Tibial nerve (tissue), 4 donors: ENCODE results near the gene CCDC120. TPM values are rescaled to one million over a fixed set of nuclear protein-coding genes. Genes with fewer than 3 reads are reported as not detected.

ENCODE experiments used
- DNase-seq, 2 donors: peaks; one replicate each; pipeline ENCODE4 v3.0.0-alpha.2; 2019; ENCODE audit warnings: low spot score in 2 of 2
- H3K27ac ChIP-seq, 4 donors: fragments of 200-600 bp; sonication (generic) in 3 of 4; one replicate each; pipeline ENCODE4 v1.5.1; 2017 to 2019; ENCODE audit warnings: mild to moderate bottlenecking in 1 of 4
- H3K27me3 ChIP-seq, 2 donors: fragments of 200-600 bp; sonication (generic) in 1 of 2; one replicate each; pipeline versions ENCODE4 v1.5.1 to v1.6.0; 2017 to 2019
- H3K36me3 ChIP-seq, 3 donors: fragments of 200-600 bp; sonication (generic); one replicate each; pipeline ENCODE4 v1.5.1; 2018 to 2019
- H3K4me1 ChIP-seq, 4 donors: fragments of 200-600 bp; sonication (generic) in 3 of 4; one replicate each; pipeline ENCODE4 v1.5.1; 2017 to 2019
- H3K4me3 ChIP-seq, 4 donors: fragments of 200-600 bp; sonication (generic) in 3 of 4; one replicate each; pipeline ENCODE4 v1.5.1; 2017 to 2019; ENCODE audit warnings: mild to moderate bottlenecking in 1 of 4, moderate library complexity in 1 of 4
- H3K9me3 ChIP-seq, 4 donors: fragments of 200-600 bp; sonication (generic) in 3 of 4; one replicate each; pipeline ENCODE4 v1.5.1; 2017 to 2019
- EP300 ChIP-seq, 2 donors: sonication (generic); formaldehyde crosslinking; IDR thresholded peaks; one replicate each; pipeline ENCODE4 v1.6.1; 2017; ENCODE audit warnings: antibody characterized with exemption in 2 of 2, mild to moderate bottlenecking in 1 of 2
- POLR2A ChIP-seq, 2 donors: fragments of 450-650 bp; IDR thresholded peaks; one replicate each; pipeline ENCODE4 v1.6.1; 2017; ENCODE audit warnings: antibody characterized with exemption in 2 of 2, mild to moderate bottlenecking in 2 of 2, moderate library complexity in 2 of 2
- WGBS, 2 donors: methylation state at CpG; one replicate each; pipeline ENCODE4 v1.1.5; 2018; 5-methylcytosine and 5-hydroxymethylcytosine counted together
- total RNA-seq, 4 donors: library from RNA; depleted of rRNA; stranded (reverse); fragments of >200 nt; gene quantifications; one replicate each; pipeline ENCODE4 v1.1.0, GENCODE V29; 2016
- TF ChIP-seq, protein P1 (sequence below), 5 experiments: fragments of 200-600 bp in 3 of 5; fragments of 450-650 bp in 2 of 5; sonication (generic) in 3 of 5; IDR thresholded peaks; one replicate each; pipeline ENCODE4 v1.5.1; 2016 to 2019; ENCODE audit warnings: antibody characterized with exemption in 5 of 5, mild to moderate bottlenecking in 3 of 5, moderate library complexity in 2 of 5

CCDC120 gene
- total RNA-seq, 4 donors from 2014 or later, result 4.1 to 6.6 (median 4.5) TPM

DNA sequence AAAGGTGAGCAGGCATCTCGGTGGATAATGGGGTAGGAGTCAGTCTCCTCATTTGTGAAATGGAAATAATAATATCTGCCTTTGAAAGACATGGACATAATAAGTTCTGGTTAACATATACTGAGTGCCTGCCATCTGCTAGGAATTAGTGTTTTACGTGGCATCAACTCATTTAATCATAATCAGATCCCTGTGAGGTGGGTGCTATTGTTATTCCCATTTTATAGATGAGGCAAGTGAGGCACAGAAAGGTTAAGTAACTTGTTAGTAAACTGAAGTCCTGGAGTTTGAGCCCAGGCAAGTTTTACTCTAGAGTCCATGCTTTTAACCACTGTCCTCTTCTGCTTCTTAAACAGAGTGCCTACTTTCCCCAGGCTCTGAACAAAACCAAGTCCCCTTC is 7.5 kb downstream of the CCDC120 start:
- Histone ChIP-seq H3K36me3 (peaks cover 0 to 35% (median 0%) of the 10 kb centered on the region in 3 donors), H3K9me3 (no peaks in the 10 kb centered on the region), H3K4me1 (no peaks in the 10 kb centered on the region), H3K27me3 (no peaks in the 10 kb centered on the region), H3K27ac (no peak overlapping the region), H3K4me3 (no peak overlapping the region)
- no peak for DNase-seq
- no peak for TF ChIP-seq POLR2A (IDR thresholded peaks at IDR 0.05)
- TF ChIP-seq EP300 (IDR thresholded peaks at IDR 0.05), result no peak
- TF ChIP-seq, protein P1, sequence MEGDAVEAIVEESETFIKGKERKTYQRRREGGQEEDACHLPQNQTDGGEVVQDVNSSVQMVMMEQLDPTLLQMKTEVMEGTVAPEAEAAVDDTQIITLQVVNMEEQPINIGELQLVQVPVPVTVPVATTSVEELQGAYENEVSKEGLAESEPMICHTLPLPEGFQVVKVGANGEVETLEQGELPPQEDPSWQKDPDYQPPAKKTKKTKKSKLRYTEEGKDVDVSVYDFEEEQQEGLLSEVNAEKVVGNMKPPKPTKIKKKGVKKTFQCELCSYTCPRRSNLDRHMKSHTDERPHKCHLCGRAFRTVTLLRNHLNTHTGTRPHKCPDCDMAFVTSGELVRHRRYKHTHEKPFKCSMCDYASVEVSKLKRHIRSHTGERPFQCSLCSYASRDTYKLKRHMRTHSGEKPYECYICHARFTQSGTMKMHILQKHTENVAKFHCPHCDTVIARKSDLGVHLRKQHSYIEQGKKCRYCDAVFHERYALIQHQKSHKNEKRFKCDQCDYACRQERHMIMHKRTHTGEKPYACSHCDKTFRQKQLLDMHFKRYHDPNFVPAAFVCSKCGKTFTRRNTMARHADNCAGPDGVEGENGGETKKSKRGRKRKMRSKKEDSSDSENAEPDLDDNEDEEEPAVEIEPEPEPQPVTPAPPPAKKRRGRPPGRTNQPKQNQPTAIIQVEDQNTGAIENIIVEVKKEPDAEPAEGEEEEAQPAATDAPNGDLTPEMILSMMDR (IDR thresholded peaks at IDR 0.05), result no peak
- WGBS, 2 donors, result 72 to 83% methylated on average over 2 of the region's 2 CpGs

DNA sequence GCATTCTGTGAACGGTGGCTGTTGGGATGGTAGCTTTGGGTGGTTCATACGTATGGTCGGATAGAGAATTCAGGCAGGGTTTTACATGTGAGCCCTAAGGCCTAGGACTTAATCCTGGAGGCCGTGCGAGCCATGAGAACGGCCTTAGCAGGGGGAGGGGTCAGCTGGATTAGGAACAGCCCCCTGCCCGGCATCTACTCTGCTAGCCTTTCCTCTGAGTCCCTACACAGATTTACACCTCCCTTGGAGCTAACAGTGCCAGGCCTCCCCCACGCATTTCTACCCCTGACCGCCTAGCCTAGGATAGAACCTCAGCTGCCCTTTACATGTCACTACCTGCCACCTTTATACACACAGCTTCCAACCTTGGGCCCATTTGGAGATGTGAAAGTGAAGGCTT is 7.9 kb downstream of the CCDC120 start:
- 86 to 87% methylated on average over 8 of the region's 9 CpGs for WGBS, 2 donors
- Histone ChIP-seq H3K36me3 (peaks cover 0 to 35% (median 0%) of the 10 kb centered on the region in 3 donors), H3K9me3 (no peaks in the 10 kb centered on the region), H3K4me3 (no peak overlapping the region), H3K27ac (no peak overlapping the region), H3K4me1 (no peaks in the 10 kb centered on the region), H3K27me3 (no peaks in the 10 kb centered on the region)
- no peak for TF ChIP-seq EP300 (IDR thresholded peaks at IDR 0.05)
- no peak for TF ChIP-seq POLR2A (IDR thresholded peaks at IDR 0.05)
- TF ChIP-seq, protein P1 (IDR thresholded peaks at IDR 0.05), result no peak
- DNase-seq, result no peak

- Histone ChIP-seq H3K9me3 (no peaks in the 10 kb centered on the region), H3K27ac (no peak overlapping the region), H3K27me3 (no peaks in the 10 kb centered on the region), H3K4me3 (no peak overlapping the region), H3K4me1 (peaks cover 0 to 3% (median 0%) of the 10 kb centered on the region in 4 donors), H3K36me3 (peaks cover 0 to 32% (median 0%) of the 10 kb centered on the region in 3 donors)
- TF ChIP-seq EP300 (IDR thresholded peaks at IDR 0.05), result no peak
- WGBS, 2 donors, result 86 to 88% methylated on average over 18 to 31 of the region's 41 CpGs
- no peak for DNase-seq
Observed at GRCh38 chrX:49067285-49068120, 8.7 kb downstream of the CCDC120 start.

GRCh38 chrX:49069038-49069437 is 10.2 kb downstream of the CCDC120 start:
- Histone ChIP-seq H3K9me3 (no peaks in the 10 kb centered on the region), H3K4me1 (peaks cover 0 to 12% (median 2%) of the 10 kb centered on the region in 4 donors)
- WGBS, 2 donors, result 88 to 91% methylated on average over 5 to 11 of the region's 11 CpGs

DNA sequence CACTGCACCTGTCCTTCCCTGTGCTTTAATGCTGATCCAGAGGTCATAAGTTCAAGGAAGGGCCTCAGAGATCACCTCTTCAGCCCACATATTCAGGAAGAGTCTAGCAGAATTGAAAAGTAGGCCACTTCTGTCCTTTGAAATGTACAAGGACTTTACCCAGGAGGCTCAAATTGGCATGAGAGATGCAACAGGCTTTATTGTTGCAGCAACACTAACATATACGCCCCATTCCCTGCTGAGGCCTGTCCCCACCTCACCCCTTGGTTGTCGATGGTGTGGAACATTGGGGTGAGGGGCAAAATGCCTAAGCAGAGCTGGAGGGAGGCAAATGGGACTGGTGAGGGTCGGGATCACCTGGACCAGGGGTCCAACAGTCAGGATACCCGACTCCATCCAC is 12.2 kb downstream of the CCDC120 start:
- Histone ChIP-seq H3K27me3 (no peaks in the 10 kb centered on the region), H3K9me3 (no peaks in the 10 kb centered on the region), H3K36me3 (peaks cover 0 to 24% (median 0%) of the 10 kb centered on the region in 3 donors), H3K27ac (no peak overlapping the region), H3K4me1 (peaks cover 0 to 19% (median 4%) of the 10 kb centered on the region in 4 donors), H3K4me3 (no peak overlapping the region)
- DNase-seq, result no peak
- TF ChIP-seq, protein P1 (IDR thresholded peaks at IDR 0.05), result no peak
- TF ChIP-seq POLR2A (IDR thresholded peaks at IDR 0.05) (no peak), EP300 (IDR thresholded peaks at IDR 0.05) (no peak)
- 82 to 90% methylated on average over 3 to 4 of the region's 4 CpGs for WGBS, 2 donors

More at GRCh38 chrX:49069038-49069437, 10.2 kb downstream of the CCDC120 start:
- Histone ChIP-seq H3K4me3 (no peak overlapping the region), H3K27me3 (no peaks in the 10 kb centered on the region), H3K27ac (no peak overlapping the region), H3K36me3 (peaks cover 0 to 28% (median 0%) of the 10 kb centered on the region in 3 donors)
- no peak for DNase-seq
- no peak for TF ChIP-seq EP300 (IDR thresholded peaks at IDR 0.05)
- no peak for TF ChIP-seq POLR2A (IDR thresholded peaks at IDR 0.05)
- TF ChIP-seq, protein P1 (IDR thresholded peaks at IDR 0.05), result no peak
